GM18517 (cell line): ENCODE results near the gene EED.
A peak's percentile ranks its signal among the peaks of the same experiment; 100 is the strongest.
"Not testable (repeated sequence)": the region's sequence is repeated elsewhere in the genome, so short reads cannot be mapped to it uniquely, and the experiment has no call there.

Source experiments
- ATAC-seq: cut with Tn5 transposase; IDR thresholded peaks from one replicate; pipeline ENCODE4 v1.9.1; 2021; ENCODE audit warnings: mild to moderate bottlenecking, moderate library complexity; ENCODE audit not compliant: unreplicated experiment

EED gene

DNA sequence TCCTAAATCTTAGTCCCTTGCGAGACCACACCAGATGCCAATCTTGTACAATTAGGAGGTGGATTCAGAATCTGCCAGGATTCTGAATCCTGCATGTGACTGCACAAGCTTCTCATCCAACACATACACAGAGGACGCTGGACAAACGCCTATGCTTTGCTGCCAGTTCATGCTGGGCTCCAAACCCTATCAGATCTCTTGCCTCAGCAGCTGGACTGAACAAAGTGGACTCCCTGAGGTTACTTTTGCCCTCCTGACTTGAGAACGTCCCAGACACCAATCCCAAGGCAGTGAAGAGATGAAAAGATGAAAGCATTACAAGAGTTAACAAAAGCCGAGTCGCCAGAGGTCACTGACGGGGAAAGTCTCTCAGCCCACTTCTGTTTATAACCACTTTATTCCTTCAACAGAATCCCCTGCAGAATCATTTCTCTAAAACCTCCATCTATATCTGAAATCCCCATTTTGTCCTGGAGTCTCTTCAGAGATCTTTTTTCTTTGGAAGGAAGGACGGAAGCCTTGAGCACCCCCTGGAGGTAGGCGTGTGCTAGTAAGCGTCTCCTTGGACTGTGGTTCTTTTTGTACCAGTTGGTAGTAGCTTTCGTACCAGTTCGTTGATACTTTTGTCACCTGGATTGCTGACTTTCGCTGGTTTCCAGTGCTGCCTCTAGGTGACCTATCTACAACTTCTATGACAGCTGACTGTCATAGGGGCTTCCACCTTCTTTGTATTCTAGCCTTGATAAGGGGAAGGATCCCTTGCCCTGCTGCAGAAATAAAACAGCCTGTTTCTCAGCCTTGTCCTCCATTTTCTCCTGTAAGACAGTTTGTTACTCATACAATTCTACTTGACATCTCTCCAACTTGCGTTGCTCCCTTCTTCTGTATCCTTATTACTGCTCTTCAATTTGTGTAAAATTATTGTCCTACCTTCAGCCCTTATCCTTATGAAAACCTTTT is 26.1 kb upstream of the EED start:
- peak; percentile 48 for ATAC-seq

DNA sequence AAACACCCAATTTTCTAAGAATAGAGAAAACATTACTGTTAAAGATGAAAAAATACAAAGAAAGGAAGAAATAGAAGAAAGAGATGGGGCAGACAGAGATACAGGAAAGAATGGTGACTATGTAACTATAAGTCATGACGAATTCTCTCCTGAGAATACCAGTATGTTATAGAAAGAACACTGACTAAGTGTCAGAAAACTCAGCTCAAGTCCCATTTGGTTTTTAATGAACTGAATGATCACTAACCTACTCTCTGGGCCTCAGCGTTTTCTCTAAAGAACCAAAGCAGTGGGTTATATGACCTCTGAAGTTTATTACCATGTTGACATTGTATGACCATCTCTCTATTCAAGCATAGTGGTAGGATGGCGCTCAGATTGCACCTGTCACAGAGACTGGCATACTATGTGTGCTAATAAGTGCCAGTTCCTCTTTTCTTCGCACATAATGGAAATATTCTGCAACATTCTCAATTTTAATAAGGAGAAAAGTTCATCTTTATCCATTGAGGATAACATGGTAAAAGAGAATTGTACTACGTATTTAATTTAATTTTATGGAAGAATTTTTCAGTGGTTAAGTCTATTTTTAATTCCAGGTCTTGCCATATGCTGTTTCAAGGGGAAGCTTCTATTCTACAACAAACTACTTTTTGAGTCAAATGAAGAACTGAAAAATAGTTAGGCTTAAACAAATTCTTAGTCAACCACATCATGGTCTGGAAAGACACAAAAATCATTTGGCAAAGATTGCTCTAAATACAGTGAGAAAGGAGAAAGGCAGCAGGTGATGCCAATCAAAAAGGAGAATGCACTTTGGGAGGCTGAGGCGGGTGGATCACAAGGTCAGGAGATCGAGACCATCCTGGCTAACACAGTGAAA is 25.0 kb upstream of the EED start:
- peak; percentile 76 for ATAC-seq

DNA sequence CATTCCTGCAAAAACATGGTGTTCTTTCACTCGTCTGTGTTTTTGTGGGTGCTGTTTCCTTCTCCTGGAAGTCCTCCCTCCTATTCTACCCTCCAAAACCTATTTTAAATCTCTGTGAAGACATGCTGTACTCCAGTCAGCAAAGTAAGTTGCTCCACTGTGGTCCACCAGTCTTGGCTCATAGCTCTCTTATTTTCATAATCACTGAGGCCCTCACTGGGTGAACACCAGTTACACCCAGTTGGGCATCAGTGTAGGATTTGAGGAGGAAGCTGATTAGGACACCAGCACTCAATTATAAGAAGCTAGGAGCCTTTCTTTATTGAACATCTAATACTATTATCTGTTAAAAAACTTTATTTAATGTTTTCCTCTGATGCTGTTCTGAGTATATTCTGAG is 23.9 kb upstream of the EED start:
- no peak for ATAC-seq

DNA sequence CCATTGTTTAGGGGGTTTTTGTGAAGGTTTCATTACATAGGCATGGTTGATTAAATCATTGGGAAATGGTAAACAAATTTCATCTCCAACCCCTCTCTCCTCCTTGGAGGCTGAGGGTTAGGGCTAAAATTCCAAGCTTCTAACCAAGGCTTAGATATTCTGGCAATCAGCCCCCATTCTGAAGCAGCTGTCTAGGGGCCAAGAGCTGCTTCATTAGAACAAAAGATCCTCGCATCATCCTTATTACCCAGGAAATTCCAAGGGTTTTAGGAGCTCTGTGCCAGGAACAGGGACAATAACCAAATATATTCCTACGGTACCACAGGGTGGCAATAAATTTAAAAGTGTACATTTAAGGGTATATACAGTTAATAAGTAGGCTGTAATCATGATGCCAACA is 22.5 kb upstream of the EED start:
- no peak for ATAC-seq

DNA sequence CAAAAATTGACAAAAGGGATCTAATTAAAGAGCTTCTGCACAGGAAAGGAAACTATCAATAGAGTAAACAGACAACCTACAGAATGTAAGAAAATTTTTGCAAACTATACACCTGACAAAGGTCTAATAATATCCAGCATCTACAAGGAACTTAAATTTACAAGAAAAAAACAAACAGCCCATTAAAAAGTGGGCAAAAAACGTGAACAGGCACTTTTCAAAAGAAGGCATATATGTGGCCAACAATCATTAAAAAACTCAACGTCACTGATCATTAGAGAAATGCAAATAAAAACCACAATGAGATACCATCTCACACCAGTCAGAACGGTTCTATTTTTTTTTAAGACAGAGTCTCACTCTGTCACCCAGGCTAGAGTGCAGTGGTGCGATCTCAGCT is 20.0 kb upstream of the EED start:
- ATAC-seq = not testable (repeated sequence)

DNA sequence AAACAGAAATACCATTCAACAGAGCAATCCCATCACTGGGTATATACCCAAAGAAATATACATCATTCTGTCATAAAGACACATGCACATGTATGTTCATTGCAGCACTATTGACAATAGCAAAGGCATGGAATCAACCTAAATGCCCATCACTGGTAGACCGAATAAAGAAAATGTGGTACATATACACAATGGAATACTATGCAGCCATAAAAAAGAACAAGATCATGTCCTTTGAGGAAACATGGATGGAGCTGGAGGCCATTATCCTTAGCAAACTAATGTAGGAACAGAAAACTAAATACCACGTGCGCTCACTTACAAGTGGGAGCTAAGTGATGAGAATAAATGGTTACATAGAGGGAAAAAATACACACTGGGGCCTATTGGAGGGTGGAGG is 19.2 kb upstream of the EED start:
- ATAC-seq = not testable (repeated sequence)

DNA sequence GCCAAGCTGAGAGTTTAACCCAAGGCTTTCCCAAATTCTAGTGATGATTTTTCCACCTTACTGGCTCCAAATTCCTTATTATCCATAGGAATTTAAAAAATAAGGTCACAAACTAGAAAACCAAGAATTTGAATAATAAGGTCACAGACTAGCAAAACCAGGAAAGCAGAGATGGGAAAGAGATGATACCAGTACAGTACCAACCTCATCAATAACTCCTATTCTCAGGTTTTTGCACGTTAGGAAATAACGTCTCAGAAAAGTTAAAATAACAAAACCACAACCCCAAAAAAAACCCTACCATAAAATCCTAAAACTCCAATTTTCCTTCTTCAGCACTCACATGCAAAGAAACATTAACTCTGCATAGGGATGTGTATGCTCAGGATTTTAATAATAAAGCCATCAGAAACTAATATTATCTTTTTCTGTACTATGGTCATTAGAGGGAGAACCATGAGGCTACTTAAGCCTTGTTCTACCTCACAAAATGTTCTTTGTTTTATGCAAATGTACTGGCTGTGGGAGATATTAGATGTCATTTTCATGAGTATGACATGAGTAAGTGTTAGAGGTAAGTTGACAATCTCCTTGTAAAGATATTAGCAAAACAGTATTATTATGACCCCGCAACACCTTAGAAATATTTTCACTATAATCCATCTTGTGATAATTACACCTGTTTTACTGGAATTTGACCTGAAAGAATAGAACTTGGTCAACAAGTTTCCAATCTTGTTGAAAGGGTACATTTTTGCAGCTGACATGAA is 16.1 kb upstream of the EED start:
- ATAC-seq = no peak

DNA sequence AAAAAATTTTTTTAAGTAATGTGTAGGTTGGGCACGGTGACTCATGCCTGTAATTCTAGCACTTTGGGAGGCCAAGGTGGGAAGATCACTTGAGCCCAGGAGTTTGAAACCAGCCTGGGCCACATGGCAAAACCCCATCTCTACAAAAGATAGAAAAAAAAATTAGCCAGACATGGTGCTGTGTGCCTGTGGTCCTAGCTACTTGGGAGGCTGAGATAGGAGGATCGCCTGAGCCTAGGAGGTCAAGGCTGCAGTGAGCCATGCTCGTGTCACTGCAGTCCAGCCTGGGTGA is 15.6 kb upstream of the EED start:
- ATAC-seq = not testable (repeated sequence)

DNA sequence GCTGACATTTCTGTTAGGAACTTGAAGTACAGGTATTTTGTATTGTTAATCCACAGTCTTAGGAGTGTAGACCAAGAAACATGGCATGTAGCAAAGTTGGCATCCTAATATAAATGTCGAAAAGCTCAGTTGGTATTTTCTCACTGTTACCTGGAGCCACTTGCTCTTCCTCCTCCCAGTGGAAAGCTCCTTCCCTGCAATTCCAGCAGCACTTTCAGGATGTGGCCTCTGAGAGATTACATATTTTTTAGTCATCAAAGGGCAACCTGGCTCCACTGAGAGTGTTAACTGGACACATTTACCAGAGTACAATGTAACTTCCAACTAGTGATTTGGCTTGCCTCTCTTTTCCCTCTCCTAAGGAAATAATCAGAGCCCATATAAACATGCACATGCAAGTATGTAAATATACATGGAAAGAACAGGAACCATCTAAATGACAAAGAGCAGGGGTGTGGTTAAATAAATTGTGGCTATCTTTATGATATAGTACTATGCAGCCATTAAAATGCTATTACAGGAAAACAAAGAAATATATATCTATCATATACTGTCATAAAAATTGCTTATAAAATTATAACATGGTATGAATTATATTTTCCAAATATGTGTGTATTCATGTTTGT is 14.3 kb upstream of the EED start:
- ATAC-seq = no peak

DNA sequence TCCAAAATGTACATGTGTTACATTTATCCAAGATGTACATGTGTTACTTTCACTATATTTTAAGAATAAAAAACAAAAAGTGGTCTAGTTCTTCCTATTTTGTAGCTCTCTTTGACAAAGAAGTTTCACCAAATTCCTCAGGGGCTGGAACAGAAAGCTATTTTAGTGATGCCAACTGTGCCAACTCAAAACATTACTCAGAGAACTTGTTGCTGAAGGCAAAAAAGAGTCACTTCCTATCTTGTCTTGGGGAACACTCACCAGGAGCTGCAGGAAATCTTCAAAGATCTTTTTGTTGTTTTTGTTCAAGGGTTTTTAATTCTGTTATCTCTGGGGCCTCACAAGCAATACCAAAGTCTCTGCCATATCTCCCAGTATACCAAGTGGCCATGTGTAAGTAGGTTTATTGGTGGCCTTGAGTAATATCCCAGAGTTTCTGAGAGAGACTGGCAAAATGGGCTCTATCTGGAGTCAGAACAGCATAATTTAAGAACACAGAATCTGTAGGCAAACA is 13.6 kb upstream of the EED start:
- ATAC-seq = no peak

DNA sequence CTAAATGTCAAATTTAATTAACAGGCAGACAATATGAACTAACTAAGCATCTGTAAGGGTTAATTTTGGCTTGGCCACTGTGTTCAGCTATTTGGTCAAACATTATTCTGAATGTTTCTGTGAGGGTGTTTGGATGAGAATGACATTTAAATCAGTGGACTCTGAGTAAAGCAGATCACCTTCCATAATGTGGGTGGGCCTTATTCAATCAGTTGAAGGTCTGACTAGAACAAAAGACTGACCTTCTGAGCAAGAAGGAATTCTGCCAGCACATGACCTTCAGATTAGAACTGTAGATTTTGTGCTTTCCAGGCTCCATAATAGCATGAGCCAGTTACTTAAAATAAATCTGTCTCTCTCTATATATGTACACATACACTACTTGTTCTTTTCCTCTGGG is 12.0 kb upstream of the EED start:
- ATAC-seq = no peak

DNA sequence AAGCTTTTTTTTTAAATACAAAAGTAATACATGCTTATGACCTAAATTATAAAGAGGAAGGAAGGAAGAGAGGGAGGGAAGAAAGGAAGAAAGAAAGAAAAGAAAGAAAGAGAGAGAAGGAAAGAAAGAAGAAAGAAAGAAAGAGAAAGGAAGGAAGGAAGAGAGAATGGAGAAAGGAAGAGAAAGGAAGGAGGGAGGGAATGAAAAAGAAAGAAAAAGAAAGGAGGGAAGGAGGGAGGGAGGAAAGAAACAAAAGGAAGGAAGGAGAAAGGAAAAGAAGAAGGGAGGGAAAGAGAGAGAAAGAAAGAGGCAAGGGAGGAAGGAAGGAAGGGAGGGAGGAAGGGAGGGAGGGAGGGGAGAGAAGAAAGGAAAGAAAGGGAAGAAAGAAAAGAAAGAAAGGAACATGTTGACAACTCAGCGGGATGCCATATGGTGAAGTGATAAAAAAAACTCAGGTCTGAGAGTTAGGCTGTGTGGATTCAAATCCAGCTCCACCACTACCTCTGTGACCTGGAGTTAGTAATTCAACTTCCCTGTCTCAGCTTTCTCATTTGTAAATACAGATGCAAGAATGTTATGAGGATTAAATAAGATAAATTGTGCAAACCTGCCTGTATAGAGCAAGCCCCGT is 9.6 kb upstream of the EED start:
- ATAC-seq = no peak

DNA sequence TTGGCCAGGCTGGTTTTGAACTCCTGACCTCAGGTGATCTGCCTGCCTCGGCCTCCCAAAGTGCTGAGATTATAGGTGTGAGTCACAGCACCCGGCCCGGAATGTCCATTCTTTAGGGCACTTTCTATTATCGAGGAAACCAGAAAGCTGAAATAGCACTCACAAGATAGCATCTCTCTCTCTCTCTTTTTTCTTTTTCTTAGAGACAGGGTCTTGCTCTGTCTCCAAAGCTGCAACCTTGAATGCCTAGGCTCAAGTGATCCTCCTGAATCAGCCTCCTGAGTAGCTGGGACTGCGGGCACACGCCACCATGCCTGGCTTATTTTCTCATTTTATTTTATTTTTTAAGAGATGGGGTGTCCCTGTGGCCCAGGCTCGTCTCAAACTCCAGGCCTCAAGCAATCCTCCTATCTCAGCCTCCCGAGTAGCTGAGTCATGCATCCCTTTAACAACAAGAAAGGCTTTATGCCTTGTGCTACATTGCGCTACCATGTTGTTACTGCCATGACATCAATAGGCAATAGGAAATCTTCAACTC is 7.2 kb upstream of the EED start:
- no peak for ATAC-seq

DNA sequence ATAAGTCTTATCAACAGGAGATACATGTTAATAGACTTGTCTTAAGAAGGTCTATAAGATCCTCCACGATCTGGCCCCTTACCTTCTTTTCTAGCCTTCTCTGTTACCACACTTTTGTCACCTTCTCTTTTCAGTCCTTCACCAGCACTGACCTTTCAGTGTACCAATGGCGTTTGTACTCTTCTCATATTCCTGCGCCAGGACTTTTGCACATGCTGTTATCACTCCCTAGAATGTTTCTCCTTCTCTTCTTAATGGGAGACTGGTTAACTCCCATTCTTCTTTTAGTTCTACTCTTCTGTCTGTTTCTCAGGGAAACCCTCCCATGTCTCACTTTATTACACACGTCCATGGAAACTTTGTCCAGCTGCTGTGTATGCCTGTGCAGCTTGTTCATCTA is 4.4 kb upstream of the EED start:
- no peak for ATAC-seq

DNA sequence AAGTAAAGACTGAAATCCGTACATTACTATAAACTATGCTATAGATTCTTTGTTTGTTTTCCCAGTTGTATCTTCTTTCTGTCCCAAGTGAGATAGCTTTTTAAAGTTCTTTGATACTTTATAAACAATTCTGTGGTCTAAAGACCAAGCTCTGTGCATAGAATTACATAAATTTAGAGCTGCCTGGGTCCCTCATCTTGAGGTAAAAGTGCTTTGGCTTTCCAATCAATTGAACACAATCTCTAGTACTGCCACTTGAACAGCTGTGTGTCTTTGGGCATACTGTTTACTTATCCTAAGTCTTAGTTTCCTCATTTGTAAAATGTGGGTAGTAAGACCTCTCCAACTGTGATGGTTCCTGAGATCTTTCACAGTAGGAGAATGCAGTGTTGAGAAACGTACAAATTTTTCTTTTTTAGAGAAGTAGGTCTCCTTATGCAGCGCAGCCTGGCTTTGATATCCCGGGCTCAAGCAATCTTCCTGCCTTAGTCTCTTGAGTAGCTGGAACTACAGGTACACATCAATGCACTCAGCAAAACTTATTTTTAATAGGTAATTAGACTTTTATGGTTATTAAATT is 2.5 kb upstream of the EED start:
- no peak for ATAC-seq

DNA sequence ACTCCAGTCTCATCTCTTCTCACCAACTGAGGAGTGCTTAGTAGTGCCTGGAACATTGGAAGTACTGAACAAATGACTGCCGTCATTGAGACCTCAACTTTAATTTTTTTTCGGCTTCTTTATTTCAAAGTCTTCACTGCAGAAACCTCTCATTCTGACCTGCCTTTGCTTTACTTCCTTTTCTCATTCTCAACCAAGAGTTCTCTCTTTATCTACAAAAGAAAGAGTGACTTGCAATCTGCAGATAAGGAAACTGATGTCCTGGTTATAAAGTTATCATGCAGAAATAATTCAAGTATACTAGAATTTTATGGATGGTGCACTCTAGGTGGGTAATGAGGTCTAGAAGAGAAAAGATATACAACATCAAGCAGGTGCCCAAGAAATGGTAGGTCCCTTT is 1.2 kb upstream of the EED start:
- ATAC-seq = no peak

DNA sequence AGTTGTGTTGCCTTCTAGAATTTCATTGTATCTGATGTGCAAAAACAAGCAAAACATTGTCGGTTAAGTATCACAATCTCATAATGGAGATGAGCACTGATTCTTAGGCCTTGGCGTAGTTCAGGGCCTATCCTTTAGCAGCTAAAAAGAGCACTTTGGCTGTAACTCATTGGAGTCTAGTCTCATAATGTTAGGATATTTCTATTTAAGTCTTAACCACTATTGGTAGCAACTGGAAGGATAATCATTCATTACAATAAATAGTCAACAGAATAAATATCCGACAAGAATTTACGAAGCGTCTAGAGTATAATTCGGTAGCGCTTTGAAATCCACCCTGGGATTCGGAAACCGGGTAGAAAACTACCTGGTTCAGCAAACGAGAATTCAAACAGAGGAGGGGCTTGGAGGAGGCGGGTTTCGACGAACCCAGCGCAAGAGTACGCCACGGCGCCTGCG is 461 bp upstream of the EED start:
- peak; percentile 71 for ATAC-seq

DNA sequence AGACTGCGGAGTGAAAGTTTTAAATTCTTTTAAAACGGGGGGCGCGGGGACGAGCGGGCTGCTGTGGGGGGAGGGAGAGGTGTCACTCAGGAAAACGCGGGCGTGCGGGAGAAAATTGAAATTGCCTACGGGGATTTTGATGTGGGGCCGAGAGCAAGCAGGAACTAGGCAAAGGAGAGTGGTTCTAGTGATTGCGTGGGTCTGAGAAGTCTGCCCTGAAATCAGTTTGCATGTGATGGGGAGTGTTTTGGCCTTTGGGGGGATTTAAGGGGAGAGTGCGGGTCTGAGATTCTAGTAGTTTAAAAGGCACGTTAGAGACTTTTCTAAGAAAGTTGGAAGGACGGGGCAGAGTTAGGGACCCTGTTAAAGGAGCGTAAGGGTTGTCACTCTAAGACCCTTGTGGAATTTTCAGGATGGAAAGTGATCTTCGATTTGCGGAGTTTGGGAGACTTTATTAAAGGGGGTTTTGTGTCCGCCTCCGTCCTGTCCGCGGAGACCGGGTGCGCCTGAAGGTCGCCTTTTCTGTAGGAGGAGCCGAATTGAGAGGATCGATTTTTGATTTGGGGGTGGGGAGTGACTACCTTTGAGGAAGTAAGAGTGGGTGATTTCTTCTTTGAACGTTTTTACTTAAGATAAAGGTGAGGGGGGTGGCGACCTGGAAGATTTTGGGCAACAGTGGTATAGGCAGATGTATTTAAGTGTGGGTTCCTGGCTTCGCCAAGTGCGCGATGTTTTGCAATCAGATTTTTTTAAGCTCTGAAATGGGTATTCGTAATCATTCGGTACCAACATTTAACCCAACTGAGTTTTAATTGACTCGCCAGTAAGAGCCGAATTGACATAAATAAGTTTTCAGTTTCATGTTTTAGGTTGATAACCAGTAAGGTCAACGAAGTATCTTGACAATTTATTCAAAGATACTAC is 1.1 kb downstream of the EED start:
- ATAC-seq = no peak
